Rectal smooth muscle tissue (tissue), 1 donor: Measurements from ENCODE around the gene MTPN.

Experiments
- H3K27ac ChIP-seq: one replicate; pipeline ENCODE4 v1.7.0; 2013; ENCODE audit warnings: low read depth, low read length, inconsistent platforms
- H3K27me3 ChIP-seq: one replicate; pipeline ENCODE4 v1.7.0; 2013; ENCODE audit warnings: low read length; ENCODE audit not compliant: control insufficient read depth, insufficient read depth
- H3K36me3 ChIP-seq: one replicate; pipeline ENCODE4 v1.7.0; 2013; ENCODE audit warnings: low read length; ENCODE audit not compliant: control insufficient read depth, insufficient read depth
- H3K4me1 ChIP-seq: one replicate; pipeline ENCODE4 v1.7.0; 2013; ENCODE audit warnings: low read length; ENCODE audit not compliant: control insufficient read depth, insufficient read depth
- H3K4me3 ChIP-seq: one replicate; pipeline ENCODE4 v1.7.0; 2013; ENCODE audit warnings: low read length
- H3K9ac ChIP-seq: one replicate; pipeline ENCODE4 v1.7.0; 2013; ENCODE audit warnings: low read length

The MTPN gene

DNA sequence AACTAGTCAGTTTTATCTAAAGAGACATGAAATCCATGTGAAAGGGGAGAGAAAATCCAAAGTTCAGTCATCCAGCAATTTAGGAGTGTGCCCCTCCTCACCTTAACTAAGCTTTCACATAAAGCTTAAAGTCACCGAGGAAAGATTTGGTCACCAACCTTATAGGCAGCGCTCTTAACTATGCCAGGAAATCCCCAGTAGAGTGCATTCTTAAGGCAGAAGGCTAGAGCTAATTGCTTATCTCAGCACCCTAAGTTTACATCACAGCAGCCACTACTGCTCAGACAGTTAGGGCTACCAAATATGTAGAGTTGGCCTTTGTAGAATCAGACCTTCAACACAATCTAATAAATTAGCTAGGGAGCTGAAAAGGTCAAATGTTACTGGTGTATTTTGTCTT is 47.9 kb downstream of the MTPN start:
- H3K36me3 ChIP-seq: no peaks in the 10 kb centered on the region

DNA sequence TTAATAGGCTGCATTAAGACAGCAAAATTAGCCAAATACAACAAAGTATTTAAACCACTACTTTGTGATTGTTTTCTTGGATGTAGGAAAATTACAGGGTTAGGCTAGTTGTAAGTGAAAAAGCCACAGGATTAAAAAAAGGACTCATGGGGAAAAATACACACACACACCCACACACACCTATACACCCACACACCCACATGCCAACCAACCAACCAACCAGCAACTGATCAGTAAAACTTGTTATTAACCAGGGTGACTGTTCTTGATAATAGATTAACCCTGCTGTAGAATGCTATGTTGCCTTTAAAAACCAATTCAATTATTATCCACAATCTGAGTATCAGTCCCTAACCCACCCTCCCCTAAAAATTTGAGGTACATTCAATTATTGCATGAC is 49.0 kb downstream of the MTPN start:
- Histone ChIP-seq H3K27me3 (no peaks in the 10 kb centered on the region), H3K27ac (no peak overlapping the region), H3K36me3 (no peaks in the 10 kb centered on the region), H3K4me3 (no peak overlapping the region), H3K9ac (no peak overlapping the region), H3K4me1 (peaks cover 22% of the 10 kb centered on the region)

More for the DNA sequence above, 47.9 kb downstream of the MTPN start:
- H3K4me1 ChIP-seq: peaks cover 22% of the 10 kb centered on the region
- no peak overlapping the region for H3K9ac ChIP-seq
- H3K27ac ChIP-seq: no peak overlapping the region
- no peak overlapping the region for H3K4me3 ChIP-seq
- no peaks in the 10 kb centered on the region for H3K27me3 ChIP-seq

DNA sequence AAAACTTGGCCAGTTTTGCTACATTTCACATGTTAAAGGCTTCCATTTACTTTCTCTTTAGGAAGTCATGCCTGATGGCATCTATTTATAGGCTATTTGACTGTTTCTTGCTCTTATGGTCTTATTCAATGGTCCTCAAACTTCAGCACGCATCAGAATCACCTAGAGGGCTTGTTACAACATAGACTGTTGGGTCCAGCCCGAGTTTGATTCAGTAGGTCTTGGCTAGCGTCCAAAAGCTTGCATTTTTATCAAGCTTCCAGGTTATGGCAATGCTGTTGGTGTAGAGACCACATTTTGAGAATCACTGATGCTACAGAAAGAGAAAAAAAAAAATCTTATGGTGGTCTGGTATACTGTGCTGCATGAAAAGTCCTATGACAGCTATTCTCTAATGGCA is 51.9 kb downstream of the MTPN start:
- H3K9ac ChIP-seq: no peak overlapping the region
- no peak overlapping the region for H3K27ac ChIP-seq
- H3K4me3 ChIP-seq: no peak overlapping the region
- H3K27me3 ChIP-seq: no peaks in the 10 kb centered on the region
- H3K36me3 ChIP-seq: no peaks in the 10 kb centered on the region
- H3K4me1 ChIP-seq: peaks cover 15% of the 10 kb centered on the region

DNA sequence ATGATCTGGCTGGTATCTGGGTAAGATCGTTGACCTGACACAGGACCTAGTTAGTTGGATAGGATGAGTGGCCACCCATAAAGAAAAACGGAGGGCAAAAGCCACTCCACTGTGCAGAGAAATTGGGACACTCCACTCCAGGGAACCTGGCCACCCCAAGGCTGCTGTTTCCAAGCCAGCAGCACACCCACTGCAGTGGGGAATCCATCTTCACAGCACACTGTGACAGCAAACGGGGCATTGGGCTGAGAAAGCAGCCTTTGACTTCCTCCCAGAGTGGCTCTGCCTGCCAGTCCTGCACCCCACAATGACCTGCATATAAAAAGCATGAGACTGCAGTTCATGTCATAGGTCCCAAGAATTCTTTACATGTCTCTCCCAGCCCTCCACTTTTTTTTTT is 52.9 kb downstream of the MTPN start:
- Histone ChIP-seq H3K27me3 (no peaks in the 10 kb centered on the region), H3K9ac (no peak overlapping the region), H3K4me1 (peaks cover 6% of the 10 kb centered on the region), H3K4me3 (no peak overlapping the region), H3K27ac (no peak overlapping the region), H3K36me3 (no peaks in the 10 kb centered on the region)

DNA sequence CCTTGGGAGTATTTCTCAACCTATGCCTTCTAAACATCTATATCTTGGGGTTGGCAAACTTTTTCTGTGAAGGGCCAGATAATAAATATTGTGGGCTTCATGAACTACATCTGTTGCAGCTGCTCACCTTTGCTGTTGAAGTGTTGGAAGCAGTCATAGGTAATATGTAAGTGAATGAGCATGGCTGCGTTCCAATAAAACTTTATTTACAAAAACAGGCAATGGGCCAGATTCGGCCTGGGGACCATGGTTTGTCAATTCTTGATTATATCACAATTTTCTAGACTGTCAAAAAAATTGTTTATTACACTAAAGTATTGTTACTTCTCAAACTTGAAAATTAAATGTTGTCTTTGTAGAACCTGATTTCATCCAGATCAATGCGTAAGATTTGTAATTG is 54.9 kb downstream of the MTPN start:
- Histone ChIP-seq H3K27ac (no peak overlapping the region), H3K27me3 (no peaks in the 10 kb centered on the region), H3K36me3 (no peaks in the 10 kb centered on the region), H3K4me1 (no peaks in the 10 kb centered on the region), H3K9ac (no peak overlapping the region), H3K4me3 (no peak overlapping the region)

DNA sequence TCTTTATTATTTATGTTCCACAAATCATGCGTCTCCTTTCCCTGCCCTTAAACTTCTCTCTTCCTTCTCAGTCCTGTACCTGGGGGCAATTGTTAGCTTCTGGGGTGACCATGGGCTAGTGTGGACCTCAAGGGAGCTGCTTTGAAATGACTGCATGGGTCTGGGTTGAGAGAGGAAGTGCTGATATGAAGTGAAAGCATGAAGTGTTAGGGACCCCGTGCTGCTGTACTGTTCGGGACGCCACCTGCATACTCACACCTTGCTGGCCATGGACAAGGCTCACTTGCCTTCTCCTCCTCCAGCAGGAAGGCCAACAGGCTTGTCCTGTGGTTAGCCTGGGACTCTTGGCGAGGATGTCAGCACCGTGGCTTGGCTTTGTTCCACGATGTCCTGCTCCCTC is 56.7 kb downstream of the MTPN start:
- no peak overlapping the region for H3K4me3 ChIP-seq
- no peaks in the 10 kb centered on the region for H3K27me3 ChIP-seq
- H3K9ac ChIP-seq: no peak overlapping the region
- H3K36me3 ChIP-seq: no peaks in the 10 kb centered on the region
- no peak overlapping the region for H3K27ac ChIP-seq
- no peaks in the 10 kb centered on the region for H3K4me1 ChIP-seq

DNA sequence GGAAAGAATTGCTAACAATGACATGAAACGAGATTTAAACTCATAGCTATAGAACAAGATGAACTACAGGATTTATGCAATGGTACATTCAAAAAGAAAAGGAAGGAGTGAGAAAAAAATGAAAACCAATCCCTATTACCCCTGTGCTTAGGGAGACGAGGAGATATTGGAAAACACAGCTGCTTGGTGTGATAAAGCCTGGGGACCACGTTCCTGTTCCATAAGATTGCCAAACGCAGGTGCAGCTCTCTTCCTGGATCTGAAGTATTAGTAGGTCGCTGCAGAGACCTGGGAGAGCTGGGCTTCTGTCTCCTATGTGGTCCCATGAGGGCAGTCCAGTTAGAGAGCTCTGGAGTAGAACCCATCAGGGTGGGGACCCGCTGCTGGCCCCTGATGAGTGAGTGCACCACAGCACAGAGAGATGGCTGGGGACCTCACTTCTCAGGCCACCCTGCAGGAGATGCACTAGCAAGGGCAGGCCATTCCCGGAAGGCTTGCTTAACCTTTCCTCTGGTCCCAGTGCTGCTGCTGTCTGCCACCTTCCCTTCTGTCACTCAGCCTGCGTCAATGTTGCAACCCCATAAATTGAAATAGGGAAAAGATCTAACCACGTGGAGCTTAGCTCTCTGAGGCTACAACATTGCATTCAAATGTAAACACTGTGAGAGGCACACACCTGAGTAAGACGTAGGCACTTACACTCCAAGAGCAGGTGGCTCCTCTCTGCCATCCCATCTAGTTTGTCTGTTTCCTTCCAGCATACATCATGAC is 57.9 kb downstream of the MTPN start:
- H3K27me3 ChIP-seq: no peaks in the 10 kb centered on the region
- H3K27ac ChIP-seq: no peak overlapping the region
- no peaks in the 10 kb centered on the region for H3K4me1 ChIP-seq
- no peak overlapping the region for H3K9ac ChIP-seq
- no peak overlapping the region for H3K4me3 ChIP-seq
- no peaks in the 10 kb centered on the region for H3K36me3 ChIP-seq

DNA sequence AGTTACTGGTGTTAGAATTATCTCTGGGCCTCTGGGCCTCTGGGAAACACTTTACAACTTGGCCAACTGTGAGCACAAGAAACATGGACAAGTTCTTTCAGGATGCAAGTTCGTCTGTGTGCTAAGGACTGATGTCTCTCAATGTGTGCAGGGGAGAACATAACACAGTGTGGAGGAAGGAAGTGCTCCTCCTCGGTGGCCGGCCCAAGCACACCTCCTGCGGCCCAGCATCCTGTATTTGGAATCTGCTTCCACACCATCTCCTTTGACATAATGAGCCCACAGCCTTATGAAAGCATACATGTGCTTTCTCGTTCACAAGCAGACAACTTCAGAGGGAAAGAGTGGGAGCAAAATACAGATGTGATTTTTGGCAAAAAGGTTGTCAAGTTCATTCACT is 59.0 kb downstream of the MTPN start:
- H3K4me1 ChIP-seq: no peaks in the 10 kb centered on the region
- H3K27ac ChIP-seq: no peak overlapping the region
- H3K36me3 ChIP-seq: no peaks in the 10 kb centered on the region
- H3K27me3 ChIP-seq: no peaks in the 10 kb centered on the region
- H3K9ac ChIP-seq: no peak overlapping the region
- H3K4me3 ChIP-seq: no peak overlapping the region

DNA sequence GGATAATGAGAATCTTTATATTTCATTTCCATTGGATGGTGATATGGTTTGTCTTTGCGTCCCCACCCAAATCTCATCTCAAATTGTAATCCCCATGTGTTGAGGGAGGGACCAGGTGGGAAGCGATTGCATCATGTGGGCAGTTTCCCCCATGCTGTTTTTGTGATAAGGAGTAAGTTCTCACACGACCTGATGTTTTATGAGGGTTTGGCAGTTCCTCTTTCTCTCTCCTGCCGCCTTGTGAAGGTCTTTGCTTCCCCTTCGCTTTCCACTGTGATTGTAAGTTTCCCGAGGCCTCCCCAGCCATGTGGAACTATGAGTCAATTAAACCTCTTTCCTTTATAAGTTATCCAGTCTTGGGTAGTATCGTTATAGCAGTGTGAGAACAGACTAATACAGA is 59.4 kb downstream of the MTPN start:
- no peaks in the 10 kb centered on the region for H3K27me3 ChIP-seq
- H3K27ac ChIP-seq: no peak overlapping the region
- no peak overlapping the region for H3K4me3 ChIP-seq
- no peaks in the 10 kb centered on the region for H3K36me3 ChIP-seq
- no peak overlapping the region for H3K9ac ChIP-seq
- H3K4me1 ChIP-seq: no peaks in the 10 kb centered on the region

DNA sequence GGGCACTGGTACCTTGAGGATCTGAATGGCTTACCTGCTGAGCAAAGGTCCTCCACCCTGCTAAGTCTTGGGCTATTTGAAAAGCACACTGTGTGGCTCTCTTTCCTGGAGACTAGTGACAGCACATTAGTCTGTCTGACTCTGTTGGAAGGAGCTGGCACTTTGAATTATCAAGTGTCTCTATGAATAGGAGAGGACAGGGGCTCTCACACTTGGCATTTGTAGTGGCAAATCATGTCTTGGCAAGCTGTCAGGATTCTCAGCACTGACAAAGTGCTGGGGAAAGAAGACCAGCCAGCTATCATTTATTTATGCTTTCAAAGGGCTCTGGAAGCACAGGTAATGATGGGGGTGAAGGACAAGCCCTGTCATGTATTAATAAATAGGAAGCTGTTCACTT is 62.8 kb downstream of the MTPN start:
- Histone ChIP-seq H3K4me1 (no peaks in the 10 kb centered on the region), H3K36me3 (no peaks in the 10 kb centered on the region), H3K27ac (no peak overlapping the region), H3K9ac (no peak overlapping the region), H3K27me3 (no peaks in the 10 kb centered on the region), H3K4me3 (no peak overlapping the region)

DNA sequence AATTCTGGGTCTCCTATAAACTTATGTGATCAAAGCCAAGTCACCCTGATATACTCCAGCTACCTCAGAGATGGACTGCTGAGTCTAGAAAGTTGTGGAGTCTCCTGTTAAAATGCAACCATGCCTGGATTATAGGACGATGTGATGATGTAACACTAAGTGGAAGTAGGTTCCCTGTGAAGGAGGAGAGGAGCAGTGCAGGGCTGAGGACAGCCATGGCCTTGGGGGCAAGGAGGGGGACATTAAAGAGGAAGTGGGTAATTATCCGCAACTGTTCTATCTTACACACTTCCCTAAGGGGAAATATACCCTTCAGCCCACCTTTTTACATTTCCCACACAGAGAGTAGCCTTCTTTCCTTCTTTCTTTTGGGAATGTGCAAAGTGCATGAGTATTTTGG is 63.8 kb downstream of the MTPN start:
- Histone ChIP-seq H3K27ac (no peak overlapping the region), H3K9ac (no peak overlapping the region), H3K4me3 (no peak overlapping the region), H3K27me3 (no peaks in the 10 kb centered on the region), H3K36me3 (no peaks in the 10 kb centered on the region), H3K4me1 (no peaks in the 10 kb centered on the region)

DNA sequence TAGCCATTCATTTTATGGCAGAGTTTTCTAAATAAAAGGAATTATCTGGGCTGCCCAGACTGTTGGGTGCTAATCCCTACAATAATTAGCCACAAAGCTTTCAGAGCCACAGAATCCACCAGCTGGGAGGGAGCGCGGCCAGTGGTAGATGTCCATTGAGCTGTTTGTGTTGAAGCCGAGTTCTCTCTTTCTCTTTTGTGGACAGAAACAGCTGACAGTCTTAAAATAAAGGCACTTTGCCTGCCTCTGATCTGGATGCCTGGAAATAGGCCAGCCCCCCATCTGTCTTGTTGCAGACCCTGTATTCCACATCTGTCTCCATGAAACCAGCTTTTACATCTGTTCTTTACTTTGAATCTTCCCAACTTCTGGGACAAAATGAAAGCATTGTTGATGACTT is 66.1 kb downstream of the MTPN start:
- H3K9ac ChIP-seq: no peak overlapping the region
- no peaks in the 10 kb centered on the region for H3K4me1 ChIP-seq
- H3K27ac ChIP-seq: no peak overlapping the region
- H3K27me3 ChIP-seq: no peaks in the 10 kb centered on the region
- no peaks in the 10 kb centered on the region for H3K36me3 ChIP-seq
- H3K4me3 ChIP-seq: no peak overlapping the region

DNA sequence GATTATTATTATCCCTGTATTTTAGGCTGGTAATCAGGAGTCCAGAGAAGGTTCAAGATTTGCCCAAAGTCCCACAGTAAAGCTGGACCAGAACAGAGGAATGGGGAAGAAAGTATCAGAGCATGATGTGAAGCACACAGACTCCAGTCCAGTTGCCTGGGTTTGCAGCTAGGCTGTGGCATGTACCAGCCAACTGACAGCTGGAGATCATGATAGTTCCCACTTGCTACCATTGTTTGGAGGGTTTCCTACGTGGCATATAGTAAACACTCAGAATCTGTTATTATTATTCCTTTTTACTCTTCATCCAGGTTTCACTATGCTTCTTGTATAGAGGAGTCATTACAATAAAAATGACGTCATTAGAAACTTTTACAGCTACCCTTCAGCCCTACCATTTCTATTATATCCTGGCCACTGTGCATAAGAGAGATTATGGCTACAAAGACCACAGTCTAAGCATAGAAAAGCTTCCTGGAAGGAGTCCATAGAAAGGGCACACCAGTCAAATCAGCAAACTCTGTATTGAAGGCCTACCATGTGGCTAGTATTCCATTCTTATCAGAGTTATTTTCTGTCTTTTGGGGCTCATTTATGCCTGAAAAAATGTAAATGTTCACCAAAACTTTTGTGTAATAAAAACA is 66.6 kb downstream of the MTPN start:
- H3K36me3 ChIP-seq: no peaks in the 10 kb centered on the region

More for the DNA sequence above, 66.6 kb downstream of the MTPN start:
- Histone ChIP-seq H3K27me3 (no peaks in the 10 kb centered on the region), H3K9ac (no peak overlapping the region), H3K4me3 (no peak overlapping the region), H3K27ac (no peak overlapping the region), H3K4me1 (no peaks in the 10 kb centered on the region)
